Measurements from ENCODE around the gene ATP8A2. TPM values are rescaled to one million over a fixed set of nuclear protein-coding genes. Genes with fewer than 3 reads are reported as not detected.

ATP8A2 gene
- total RNA-seq, 4 donors from 2014 or later: 0.13 to 0.29 (median 0.24) TPM

GRCh38 chr13:25462301-25463125, 90.7 kb downstream of the ATP8A2 start:
- WGBS, 2 donors: 91 to 93% methylated on average over 9 of the region's 9 CpGs
- no peaks in the 10 kb centered on the region for H3K9me3 ChIP-seq

GRCh38 chr13:25463496-25463895, 91.7 kb downstream of the ATP8A2 start:
- intact Hi-C loops (cut with DNase I): no loop called here
- no peaks in the 10 kb centered on the region for H3K9me3 ChIP-seq
- WGBS, 2 donors: 82 to 85% methylated on average over 3 of the region's 3 CpGs
- H3K27me3 ChIP-seq: no peaks in the 10 kb centered on the region
- no peak overlapping the region for H3K27ac ChIP-seq
- no peak overlapping the region for H3K4me3 ChIP-seq (replicated peaks in 1 of 3)
- TF ChIP-seq CTCF (IDR thresholded peaks at IDR 0.05): no peak
- no peak for TF ChIP-seq POLR2A (IDR thresholded peaks at IDR 0.05)
- H3K36me3 ChIP-seq: no peaks in the 10 kb centered on the region
- DNase-seq: no peak
- H3K4me1 ChIP-seq: no peaks in the 10 kb centered on the region

More at GRCh38 chr13:25462301-25463125, 90.7 kb downstream of the ATP8A2 start:
- Histone ChIP-seq H3K4me1 (no peaks in the 10 kb centered on the region), H3K4me3 (replicated peaks in 1 of 3) (no peak overlapping the region), H3K27me3 (no peaks in the 10 kb centered on the region), H3K36me3 (no peaks in the 10 kb centered on the region), H3K27ac (no peak overlapping the region)
- intact Hi-C loops (cut with DNase I): no loop called here
- TF ChIP-seq CTCF (IDR thresholded peaks at IDR 0.05) (no peak), POLR2A (IDR thresholded peaks at IDR 0.05) (no peak)
- no peak for DNase-seq

- DNase-seq: no peak
- H3K27ac ChIP-seq: no peak overlapping the region
These were observed 95.1 kb downstream of the ATP8A2 start for GRCh38 chr13:25466880-25467279.

GRCh38 chr13:25468325-25469168, 96.8 kb downstream of the ATP8A2 start:
- Histone ChIP-seq H3K27me3 (no peaks in the 10 kb centered on the region), H3K9me3 (no peaks in the 10 kb centered on the region), H3K27ac (no peak overlapping the region), H3K36me3 (no peaks in the 10 kb centered on the region), H3K4me3 (replicated peaks in 1 of 3) (no peak overlapping the region), H3K4me1 (no peaks in the 10 kb centered on the region)
- no peak for TF ChIP-seq POLR2A (IDR thresholded peaks at IDR 0.05)
- TF ChIP-seq CTCF (IDR thresholded peaks at IDR 0.05): no peak
- intact Hi-C loops (cut with DNase I): no loop called here
- WGBS, 2 donors: 9 to 12% methylated on average over 20 to 29 of the region's 75 CpGs
- DNase-seq: peak in 1 of 2 donors; percentile 5

More at GRCh38 chr13:25466880-25467279, 95.1 kb downstream of the ATP8A2 start:
- intact Hi-C loops (cut with DNase I): no loop called here
- H3K27me3 ChIP-seq: no peaks in the 10 kb centered on the region
- no peak for TF ChIP-seq CTCF (IDR thresholded peaks at IDR 0.05)
- no peak for TF ChIP-seq POLR2A (IDR thresholded peaks at IDR 0.05)
- H3K9me3 ChIP-seq: no peaks in the 10 kb centered on the region
- H3K4me3 ChIP-seq (replicated peaks in 1 of 3): no peak overlapping the region
- 73 to 84% methylated on average over 4 of the region's 4 CpGs for WGBS, 2 donors
- H3K36me3 ChIP-seq: no peaks in the 10 kb centered on the region
- H3K4me1 ChIP-seq: no peaks in the 10 kb centered on the region

- H3K36me3 ChIP-seq: no peaks in the 10 kb centered on the region
- TF ChIP-seq POLR2A (IDR thresholded peaks at IDR 0.05): no peak
- no peak for TF ChIP-seq CTCF (IDR thresholded peaks at IDR 0.05)
- no peaks in the 10 kb centered on the region for H3K9me3 ChIP-seq
- DNase-seq: no peak
- WGBS, 2 donors: 5 to 12% methylated on average over 10 to 13 of the region's 20 CpGs
- H3K4me3 ChIP-seq (replicated peaks in 1 of 3): no peak overlapping the region
- intact Hi-C loops (cut with DNase I): no loop called here
- H3K4me1 ChIP-seq: no peaks in the 10 kb centered on the region
- no peaks in the 10 kb centered on the region for H3K27me3 ChIP-seq
- H3K27ac ChIP-seq: no peak overlapping the region
These were observed 97.4 kb downstream of the ATP8A2 start for GRCh38 chr13:25469169-25469525.
